GM08714 (cell line): ENCODE data around the gene NRAS.
"Not testable (repeated sequence)": the region's sequence is repeated elsewhere in the genome, so short reads cannot be mapped to it uniquely, and the experiment has no call there.

Experiments used
- H3K4me3 ChIP-seq: fragments of 200-500 bp; sonication (Bioruptor generic); 2 replicates; pipeline ENCODE4 v1.5.1; 2014; ENCODE audit warnings: mild to moderate bottlenecking, low read length, inconsistent platforms
- ZNF274 ChIP-seq: IDR thresholded peaks from 2 replicates; pipeline ENCODE4 v1.6.1; 2012; ENCODE audit warnings: mild to moderate bottlenecking, low read depth, low read length

Gene NRAS

GRCh38 chr1:114716304-114717170 lies at the start of gene NRAS:
TSS of gene NRAS (minus strand) at chr1:114716771. CDS start at chr1:114716160, 611 bp downstream.
- peak within 1 kb of the TSS; percentile 77 for H3K4me3 ChIP-seq
- TF ChIP-seq ZNF274 = no peak

DNA sequence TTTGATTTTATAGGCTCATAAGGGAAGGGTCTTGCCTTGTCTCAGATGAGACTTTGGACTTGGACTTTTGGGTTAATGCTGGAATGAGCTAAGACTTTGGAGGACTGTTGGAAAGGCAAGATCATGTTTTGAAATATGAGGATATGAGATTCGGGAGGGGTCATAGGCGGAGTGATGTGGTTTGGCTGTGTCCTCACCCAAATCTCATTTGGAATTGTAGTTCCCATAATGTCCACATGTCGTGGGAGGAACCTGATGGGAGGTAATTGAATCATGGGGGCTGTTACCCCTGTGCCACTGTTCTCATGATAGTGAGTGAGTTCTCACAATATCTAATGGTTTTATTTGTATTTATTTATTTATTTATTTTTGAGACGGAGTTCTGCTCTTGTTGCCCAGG lies 48.1 kb upstream of the NRAS start:
- no peak for TF ChIP-seq ZNF274
- H3K4me3 ChIP-seq = no peak overlapping the region

DNA sequence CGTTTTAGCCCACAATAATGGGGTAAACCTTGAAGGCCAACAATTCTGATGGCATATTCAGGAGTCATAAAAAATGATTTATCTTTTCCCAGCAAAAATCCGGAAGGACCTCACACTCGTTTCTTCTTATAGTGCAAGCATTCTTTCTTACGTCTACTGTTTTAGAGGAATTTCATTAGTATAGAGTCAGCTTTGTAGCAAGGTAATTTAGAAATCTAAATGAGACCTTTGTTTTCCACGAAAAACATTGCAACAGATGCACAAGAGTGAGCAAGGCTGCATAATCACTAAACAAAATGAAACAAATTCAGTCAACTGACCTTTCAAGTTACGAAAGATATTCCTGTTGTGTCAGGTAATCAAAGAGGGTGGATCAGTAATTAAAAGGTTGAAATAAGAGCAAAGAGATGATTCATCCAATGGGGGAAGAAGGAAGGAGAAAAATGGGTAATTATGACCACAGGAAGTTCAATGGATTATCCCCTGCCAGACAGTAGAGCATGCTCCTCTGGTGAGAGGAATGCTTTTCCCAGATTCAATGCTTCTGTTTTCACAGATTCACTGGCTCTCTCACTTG lies 41.8 kb upstream of the NRAS start:
- no peak for TF ChIP-seq ZNF274

GRCh38 chr1:114757455-114758255 lies 41.1 kb upstream of the NRAS start, which contains the start of gene CSDE1:
TSS of gene CSDE1 (minus strand) at chr1:114757984. CDS start at chr1:114739890, 18,094 bp downstream.
- TF ChIP-seq ZNF274 = no peak

More for the DNA sequence above, 41.8 kb upstream of the NRAS start:
- H3K4me3 ChIP-seq = peak overlapping the region; percentile 90; the same call in 1 of the 2 replicates

DNA sequence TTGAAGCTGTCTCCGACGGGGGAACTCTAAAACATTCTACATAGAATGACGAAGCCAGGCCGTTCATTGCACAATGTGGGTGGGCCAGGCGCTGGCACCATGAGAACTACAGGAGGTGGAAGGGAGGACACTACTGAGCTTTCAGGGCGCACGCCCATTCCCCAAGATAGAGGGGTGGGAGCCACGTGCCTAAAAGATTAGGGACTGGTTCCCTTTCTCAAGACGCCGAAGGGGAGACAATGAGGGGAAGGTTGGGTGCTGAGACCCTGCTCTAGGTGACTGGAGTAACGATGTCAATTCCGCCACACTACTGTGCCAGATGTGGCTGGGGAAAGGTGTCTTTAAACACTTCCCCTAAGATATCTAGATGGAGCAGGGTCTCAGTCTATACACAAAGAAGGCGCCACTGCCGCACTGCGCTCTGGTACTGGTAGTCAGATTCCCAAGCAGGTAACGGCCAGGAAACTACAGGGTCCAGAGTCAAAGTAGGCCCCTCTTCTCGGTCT lies 40.4 kb upstream of the NRAS start:
- H3K4me3 ChIP-seq = peak overlapping the region; percentile 90
- TF ChIP-seq ZNF274 = no peak

More at GRCh38 chr1:114757455-114758255, 41.1 kb upstream of the NRAS start, which contains the start of gene CSDE1:
- H3K4me3 ChIP-seq = peak within 1 kb of the TSS; percentile 90

DNA sequence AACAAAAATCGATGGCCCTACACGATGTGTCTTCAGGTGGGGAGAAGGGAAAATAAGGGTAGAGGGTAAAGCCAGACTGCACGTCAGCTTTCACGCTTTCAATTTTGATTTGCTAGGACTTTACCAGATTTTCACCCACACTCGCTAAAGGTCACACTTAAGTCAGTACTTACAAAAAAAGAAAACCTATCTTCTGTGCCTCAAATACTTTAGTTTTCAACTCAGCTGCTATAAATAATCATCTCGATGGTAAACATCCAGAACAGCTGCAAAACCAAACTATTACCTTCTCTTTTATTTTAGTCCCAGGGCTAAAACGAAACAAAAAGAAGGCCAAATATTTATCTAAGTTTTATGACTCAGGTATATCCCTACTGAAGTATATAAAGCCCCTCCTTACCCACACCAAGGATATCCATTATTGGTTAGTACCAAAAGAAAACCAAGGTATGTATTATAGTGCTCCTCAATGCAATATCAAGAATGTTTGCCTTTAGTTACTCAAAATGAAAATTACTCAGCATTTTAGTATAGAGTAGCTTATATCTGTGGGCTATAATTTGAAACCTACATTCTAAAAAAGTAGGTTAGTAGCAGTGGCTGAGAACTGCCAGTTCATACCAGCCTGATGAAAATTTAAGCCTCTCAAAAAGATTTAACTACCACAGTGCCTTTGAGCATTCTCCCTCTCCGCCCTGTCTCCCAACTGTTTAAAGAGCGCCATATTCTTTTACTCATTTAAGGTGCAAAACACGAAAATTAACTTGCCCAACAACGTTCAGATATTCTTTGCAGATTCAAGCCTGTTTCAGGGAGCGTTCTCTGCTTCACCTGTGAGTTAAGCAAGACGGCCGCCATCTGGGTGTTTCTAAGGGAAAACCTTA lies 39.7 kb upstream of the NRAS start:
- H3K4me3 ChIP-seq = peak overlapping the region; percentile 90
- TF ChIP-seq ZNF274 = no peak

- peak overlapping the region; percentile 90; the same call in 1 of the 2 replicates for H3K4me3 ChIP-seq
- no peak for TF ChIP-seq ZNF274
Measured at GRCh38 chr1:114755006-114755931, 38.7 kb upstream of the NRAS start.

GRCh38 chr1:114753702-114754101 lies 37.1 kb upstream of the NRAS start:
- not testable (repeated sequence) for H3K4me3 ChIP-seq

DNA sequence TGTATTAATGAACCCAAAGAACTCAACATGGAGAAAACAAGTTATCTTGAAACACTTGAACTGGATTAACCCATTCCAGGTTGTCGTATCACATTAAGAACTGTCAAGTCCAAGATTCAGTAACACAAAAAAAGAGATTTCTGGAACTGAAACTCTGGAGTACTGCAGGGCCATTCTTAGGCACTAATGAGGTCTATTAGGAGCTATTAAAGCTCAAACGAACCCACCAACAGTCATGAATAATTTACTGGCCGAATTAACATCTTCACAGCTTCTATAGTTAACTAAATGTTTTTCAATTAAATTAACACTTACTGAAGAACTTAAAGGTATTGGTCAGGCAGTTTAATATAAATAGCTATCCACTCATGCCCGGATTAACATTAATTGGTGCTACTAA lies 36.6 kb upstream of the NRAS start:
- H3K4me3 ChIP-seq = no peak overlapping the region
- no peak for TF ChIP-seq ZNF274

- no peak for TF ChIP-seq ZNF274
- H3K4me3 ChIP-seq = no peak overlapping the region
Measured at GRCh38 chr1:114750780-114751179, 34.2 kb upstream of the NRAS start.

DNA sequence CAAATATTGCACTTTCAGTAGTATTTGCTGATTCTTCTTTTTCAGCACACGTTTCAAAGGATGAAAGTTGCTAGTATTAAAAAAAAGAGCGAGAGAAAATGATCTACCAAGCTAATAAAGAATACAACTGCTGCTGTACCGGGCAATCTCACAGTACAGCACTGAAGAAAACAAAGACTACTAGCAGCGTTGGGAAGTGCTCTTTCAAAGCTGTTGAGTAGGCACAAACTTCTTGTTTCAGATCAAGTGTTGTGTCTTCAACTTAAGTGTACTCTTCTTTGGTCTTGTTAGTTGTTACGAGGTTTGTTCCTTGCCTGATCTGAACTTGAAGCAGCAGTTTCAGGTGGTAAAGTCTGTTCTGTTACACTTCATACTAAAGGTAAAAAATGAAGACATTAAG lies 33.3 kb upstream of the NRAS start:
- H3K4me3 ChIP-seq = no peak overlapping the region
- no peak for TF ChIP-seq ZNF274

GRCh38 chr1:114746450-114747121 lies 30.0 kb upstream of the NRAS start:
- TF ChIP-seq ZNF274 = no peak
- H3K4me3 ChIP-seq = no peak overlapping the region

DNA sequence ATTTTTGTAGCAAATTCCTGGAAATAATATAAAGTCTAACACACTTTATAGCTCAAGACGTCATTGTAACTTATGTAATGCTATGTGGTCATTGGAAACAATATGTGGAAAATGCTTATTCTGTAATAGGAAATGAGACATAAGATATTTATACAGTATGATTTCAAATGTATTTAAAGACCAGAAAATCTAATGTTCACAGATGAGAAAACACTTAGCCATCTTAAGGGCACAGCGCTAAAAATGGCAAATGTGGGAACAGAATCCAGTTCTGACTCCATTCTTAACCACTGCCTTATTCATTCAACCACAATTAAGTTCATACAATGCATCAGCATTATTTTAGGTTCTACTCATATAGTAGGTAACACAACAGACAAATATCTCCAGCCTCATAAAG lies 28.7 kb upstream of the NRAS start:
- no peak for TF ChIP-seq ZNF274
- H3K4me3 ChIP-seq = no peak overlapping the region
